ENCODE measurements around the gene UBR4. TPM values are rescaled to one million over a fixed set of nuclear protein-coding genes. Genes with fewer than 3 reads are reported as not detected.

UBR4 gene
- total and polyA plus RNA-seq, 10 of the 15 experiments (the other 5 are each of a cell fraction or from before 2014, with no cell fraction given) = 34.2 to 124 (median 56.2) TPM

GRCh38 chr1:19209990-19210771, at the start of gene UBR4 (continued):
- TF ChIP-seq SMAD1 (IDR thresholded peaks at IDR 0.05; ENCODE audit: low read depth, partially characterized antibody) = no peak
- TF ChIP-seq FOXM1 (IDR thresholded peaks at IDR 0.05; ENCODE audit: low read depth, low read length) = no peak
- TF ChIP-seq TARDBP (IDR thresholded peaks at IDR 0.05; ENCODE audit: borderline replicate concordance) = no peak; the same call in 1 of the 2 replicates
- TF ChIP-seq ZBTB40 (IDR thresholded peaks at IDR 0.05; ENCODE audit: borderline replicate concordance) = peak; percentile 85
- TF ChIP-seq BACH1 (IDR thresholded peaks at IDR 0.05; ENCODE audit: borderline replicate concordance) = no peak; the same call in 1 of the 2 replicates
- TF ChIP-seq MTA2 (IDR thresholded peaks at IDR 0.05; ENCODE audit: low read depth) = peak; percentile 12; the same call in 1 of the 2 replicates
- no peak for TF ChIP-seq FOXK2 (IDR thresholded peaks at IDR 0.05)
- TF ChIP-seq ZNF592 (IDR thresholded peaks at IDR 0.05) = no peak
- TF ChIP-seq ZSCAN29 (IDR thresholded peaks at IDR 0.05) = no peak
- TF ChIP-seq SIX5 (IDR thresholded peaks at IDR 0.05; ENCODE audit: low read depth, low read length, severe bottlenecking) = peak; percentile 58
- TF ChIP-seq IKZF1 (conservative IDR thresholded peaks at IDR 0.05) = peak; percentile 89
- no peak for TF ChIP-seq SMC3 (IDR thresholded peaks at IDR 0.05; ENCODE audit: borderline replicate concordance, low read length)
- TF ChIP-seq FOS (IDR thresholded peaks at IDR 0.05; ENCODE audit: borderline replicate concordance, extremely low read depth, insufficient read length) = no peak
- no peak; the same call in 1 of the 2 replicates for TF ChIP-seq RCOR1 (conservative IDR thresholded peaks at IDR 0.05; ENCODE audit: low read depth, low read length)
- peak; percentile 85; the same call in 1 of the 2 replicates for TF ChIP-seq ESRRA (IDR thresholded peaks at IDR 0.05; ENCODE audit: low read length)
- TF ChIP-seq HDAC6 (IDR thresholded peaks at IDR 0.05; ENCODE audit: unreplicated experiment) = no peak
- TF ChIP-seq NR2C1 (IDR thresholded peaks at IDR 0.05) = peak; percentile 96
- TF ChIP-seq TCF3 (IDR thresholded peaks at IDR 0.05; ENCODE audit: borderline replicate concordance, insufficient read depth, low read depth, low read length) = peak; percentile 65; the same call in 1 of the 2 replicates
- peak; percentile 90 for TF ChIP-seq LARP7 (IDR thresholded peaks at IDR 0.05)
- TF ChIP-seq CREB1 (IDR thresholded peaks at IDR 0.05; ENCODE audit: low read depth) = peak; percentile 100
- no peak for TF ChIP-seq NFYA (IDR thresholded peaks at IDR 0.05; ENCODE audit: borderline replicate concordance, low read depth, low read length)
- no peak for TF ChIP-seq ZNF384 (IDR thresholded peaks at IDR 0.05; ENCODE audit: borderline replicate concordance, low read depth, low read length)
- TF ChIP-seq POU2F2 (IDR thresholded peaks at IDR 0.05; ENCODE audit: borderline replicate concordance, low read depth, low read length) = no peak; the same call in 2 of the 3 replicates
- TF ChIP-seq HCFC1 (IDR thresholded peaks at IDR 0.05; ENCODE audit: low read length) = peak; percentile 86

Measured in GM12878 (cell line).